SU-DHL-6 (cell line): ENCODE results near the gene SIGLEC9.

ENCODE experiments used
- EZH2phosphoT487 ChIP-seq: fragments of 200-600 bp; sonication (generic), shearing (Covaris generic); conservative IDR thresholded peaks from 2 replicates; pipeline ENCODE4 v1.6.1; 2018; ENCODE audit warnings: mild to moderate bottlenecking, antibody characterized with exemption, low read length, moderate library complexity, mixed read lengths
- TF ChIP-seq, protein P1 (sequence below): fragments of 200-600 bp; sonication (generic); IDR thresholded peaks from one replicate; pipeline ENCODE4 v1.5.1; 2017; ENCODE audit warnings: antibody characterized with exemption, mild to moderate bottlenecking, low read length, moderate library complexity; ENCODE audit not compliant: insufficient read depth, poor library complexity, severe bottlenecking

- TF ChIP-seq, protein P1, sequence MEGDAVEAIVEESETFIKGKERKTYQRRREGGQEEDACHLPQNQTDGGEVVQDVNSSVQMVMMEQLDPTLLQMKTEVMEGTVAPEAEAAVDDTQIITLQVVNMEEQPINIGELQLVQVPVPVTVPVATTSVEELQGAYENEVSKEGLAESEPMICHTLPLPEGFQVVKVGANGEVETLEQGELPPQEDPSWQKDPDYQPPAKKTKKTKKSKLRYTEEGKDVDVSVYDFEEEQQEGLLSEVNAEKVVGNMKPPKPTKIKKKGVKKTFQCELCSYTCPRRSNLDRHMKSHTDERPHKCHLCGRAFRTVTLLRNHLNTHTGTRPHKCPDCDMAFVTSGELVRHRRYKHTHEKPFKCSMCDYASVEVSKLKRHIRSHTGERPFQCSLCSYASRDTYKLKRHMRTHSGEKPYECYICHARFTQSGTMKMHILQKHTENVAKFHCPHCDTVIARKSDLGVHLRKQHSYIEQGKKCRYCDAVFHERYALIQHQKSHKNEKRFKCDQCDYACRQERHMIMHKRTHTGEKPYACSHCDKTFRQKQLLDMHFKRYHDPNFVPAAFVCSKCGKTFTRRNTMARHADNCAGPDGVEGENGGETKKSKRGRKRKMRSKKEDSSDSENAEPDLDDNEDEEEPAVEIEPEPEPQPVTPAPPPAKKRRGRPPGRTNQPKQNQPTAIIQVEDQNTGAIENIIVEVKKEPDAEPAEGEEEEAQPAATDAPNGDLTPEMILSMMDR = no peak
- no peak for TF ChIP-seq EZH2phosphoT487
Observed at GRCh38 chr19:51135986-51136762, 11.5 kb downstream of the SIGLEC9 start.
